GM12874 (cell line): ENCODE measurements around the gene IER2.

Experiments
- TF ChIP-seq, protein P1 (sequence below): IDR thresholded peaks from 2 replicates; pipeline ENCODE4 v1.5.1; 2011; ENCODE audit warnings: low read depth, mild to moderate bottlenecking, control low read depth, low read length, moderate library complexity; ENCODE audit not compliant: insufficient read depth

IER2 gene

DNA sequence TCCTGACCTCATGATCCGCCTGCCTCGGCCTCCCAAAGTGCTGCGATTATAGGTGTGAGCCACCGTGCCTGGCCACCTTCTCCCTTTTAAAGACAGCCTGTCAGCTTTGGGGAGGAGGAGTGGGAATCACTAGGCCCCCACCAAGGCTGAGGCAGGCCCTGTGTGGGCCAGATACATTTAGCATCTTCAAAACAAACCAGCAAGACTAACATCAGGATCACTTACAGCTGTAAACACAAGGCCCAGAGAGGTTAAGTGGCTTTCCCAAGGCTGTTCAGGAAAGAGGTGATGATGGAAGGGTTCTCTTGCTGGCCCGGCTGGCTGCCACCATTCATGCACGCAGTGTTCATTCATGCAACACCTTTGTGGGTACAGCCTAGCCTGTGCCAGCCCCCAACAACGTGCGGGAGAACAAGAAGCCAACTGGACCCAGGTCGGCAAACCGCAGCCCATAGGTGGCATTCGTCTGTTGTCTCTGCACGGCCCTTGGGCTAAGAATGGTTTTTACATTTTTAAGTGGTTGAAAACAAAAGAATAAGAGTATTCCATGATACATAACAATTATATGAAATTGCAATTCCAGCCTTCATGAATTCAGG, 23.0 kb downstream of the IER2 start:
- TF ChIP-seq, protein P1, sequence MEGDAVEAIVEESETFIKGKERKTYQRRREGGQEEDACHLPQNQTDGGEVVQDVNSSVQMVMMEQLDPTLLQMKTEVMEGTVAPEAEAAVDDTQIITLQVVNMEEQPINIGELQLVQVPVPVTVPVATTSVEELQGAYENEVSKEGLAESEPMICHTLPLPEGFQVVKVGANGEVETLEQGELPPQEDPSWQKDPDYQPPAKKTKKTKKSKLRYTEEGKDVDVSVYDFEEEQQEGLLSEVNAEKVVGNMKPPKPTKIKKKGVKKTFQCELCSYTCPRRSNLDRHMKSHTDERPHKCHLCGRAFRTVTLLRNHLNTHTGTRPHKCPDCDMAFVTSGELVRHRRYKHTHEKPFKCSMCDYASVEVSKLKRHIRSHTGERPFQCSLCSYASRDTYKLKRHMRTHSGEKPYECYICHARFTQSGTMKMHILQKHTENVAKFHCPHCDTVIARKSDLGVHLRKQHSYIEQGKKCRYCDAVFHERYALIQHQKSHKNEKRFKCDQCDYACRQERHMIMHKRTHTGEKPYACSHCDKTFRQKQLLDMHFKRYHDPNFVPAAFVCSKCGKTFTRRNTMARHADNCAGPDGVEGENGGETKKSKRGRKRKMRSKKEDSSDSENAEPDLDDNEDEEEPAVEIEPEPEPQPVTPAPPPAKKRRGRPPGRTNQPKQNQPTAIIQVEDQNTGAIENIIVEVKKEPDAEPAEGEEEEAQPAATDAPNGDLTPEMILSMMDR = no peak

DNA sequence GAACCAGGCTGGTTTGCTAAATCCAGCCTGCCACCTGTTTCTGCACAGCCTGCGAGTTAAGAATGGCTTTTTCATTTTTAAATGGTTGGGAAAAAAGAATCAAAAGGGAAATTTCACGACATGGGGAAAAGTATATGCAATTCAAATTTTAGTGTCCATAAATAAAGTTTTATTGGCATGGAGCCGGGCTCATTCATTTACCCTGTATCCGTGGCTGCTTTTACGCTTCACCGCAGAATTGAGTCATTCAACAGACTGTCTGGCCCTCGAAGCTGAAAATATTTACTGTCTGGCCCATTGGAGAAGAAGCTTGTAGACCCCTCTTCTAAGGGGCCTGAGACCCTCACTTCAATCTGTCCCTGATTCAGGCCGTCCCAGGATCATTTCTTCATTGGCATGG, 26.1 kb downstream of the IER2 start:
- TF ChIP-seq, protein P1 = no peak

GRCh38 chr19:13181747-13182388, 31.7 kb downstream of the IER2 start:
- TF ChIP-seq, protein P1 = no peak

- TF ChIP-seq, protein P1 = no peak
These were observed 37.2 kb downstream of the IER2 start for GRCh38 chr19:13187419-13187818.

DNA sequence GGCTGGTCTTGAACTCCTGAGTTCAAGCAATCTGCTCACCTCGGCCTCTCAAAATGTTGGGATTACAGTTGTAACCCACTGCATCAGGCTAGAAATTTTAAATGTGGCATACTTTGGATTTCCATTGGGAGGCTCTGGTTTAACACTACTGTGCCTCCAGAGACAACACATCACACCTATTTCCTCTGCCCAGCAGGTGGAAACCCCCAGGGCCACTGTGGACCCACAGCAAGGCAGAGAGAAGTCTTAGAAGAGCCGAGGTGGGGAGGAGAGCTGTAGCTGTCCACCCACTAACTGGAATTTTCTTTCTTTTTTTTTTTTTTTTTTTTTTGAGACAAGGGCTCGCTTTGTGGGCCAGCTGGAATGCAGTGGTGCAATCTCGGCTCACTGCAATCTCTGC, 39.4 kb downstream of the IER2 start:
- TF ChIP-seq, protein P1 = no peak

GRCh38 chr19:13190781-13191540, 40.8 kb downstream of the IER2 start:
- TF ChIP-seq, protein P1 = no peak

GRCh38 chr19:13195678-13196077, 45.5 kb downstream of the IER2 start:
- TF ChIP-seq, protein P1 = peak; percentile 49; the same call in 1 of the 2 replicates
